ENCODE data around the gene REEP1.

- TF ChIP-seq POLR2A (IDR thresholded peaks at IDR 0.05) (no peak), CTCF (IDR thresholded peaks at IDR 0.05) (no peak), EP300 (IDR thresholded peaks at IDR 0.05) (no peak), POLR2AphosphoS5 (IDR thresholded peaks at IDR 0.05) (no peak)
These were observed 112.6 kb downstream of the REEP1 start for GRCh38 chr2:86224645-86225355.
